ENCODE data around the gene PEX3. TPM values are rescaled to one million over a fixed set of nuclear protein-coding genes. Genes with fewer than 3 reads are reported as not detected.

The PEX3 gene
- total RNA-seq, 4 donors from 2014 or later = 4.1 to 16.6 (median 12.7) TPM

GRCh38 chr6:143517447-143517773 is 66.8 kb downstream of the PEX3 start:
- H3K9me3 ChIP-seq = no peaks in the 10 kb centered on the region
- no peak for DNase-seq
- H3K4me3 ChIP-seq = no peak overlapping the region
- no peaks in the 10 kb centered on the region for H3K4me1 ChIP-seq
- no peak overlapping the region for H3K27ac ChIP-seq
- no peak for TF ChIP-seq CTCF (IDR thresholded peaks at IDR 0.05)
- TF ChIP-seq POLR2A (IDR thresholded peaks at IDR 0.05) = no peak
- no peaks in the 10 kb centered on the region for H3K36me3 ChIP-seq
- no peaks in the 10 kb centered on the region for H3K27me3 ChIP-seq

GRCh38 chr6:143522039-143522600 is 71.5 kb downstream of the PEX3 start:
- TF ChIP-seq CTCF (IDR thresholded peaks at IDR 0.05) = no peak
- TF ChIP-seq POLR2A (IDR thresholded peaks at IDR 0.05) = no peak
- H3K36me3 ChIP-seq = no peaks in the 10 kb centered on the region
- no peaks in the 10 kb centered on the region for H3K9me3 ChIP-seq
- H3K27me3 ChIP-seq = no peaks in the 10 kb centered on the region
- no peak overlapping the region for H3K27ac ChIP-seq
- DNase-seq = no peak
- no peak overlapping the region for H3K4me3 ChIP-seq
- H3K4me1 ChIP-seq = no peaks in the 10 kb centered on the region

GRCh38 chr6:143525356-143525755 is 74.8 kb downstream of the PEX3 start:
- H3K36me3 ChIP-seq = no peaks in the 10 kb centered on the region
- no peak for DNase-seq
- no peaks in the 10 kb centered on the region for H3K4me1 ChIP-seq
- TF ChIP-seq CTCF (IDR thresholded peaks at IDR 0.05) (no peak), POLR2A (IDR thresholded peaks at IDR 0.05) (no peak)
- no peak overlapping the region for H3K4me3 ChIP-seq
- no peaks in the 10 kb centered on the region for H3K9me3 ChIP-seq
- no peaks in the 10 kb centered on the region for H3K27me3 ChIP-seq
- no peak overlapping the region for H3K27ac ChIP-seq

- Histone ChIP-seq H3K4me1 (peaks cover 0 to 12% (median 0%) of the 10 kb centered on the region in 4 donors), H3K4me3 (no peak overlapping the region), H3K27ac (no peak overlapping the region), H3K9me3 (no peaks in the 10 kb centered on the region), H3K27me3 (no peaks in the 10 kb centered on the region), H3K36me3 (no peaks in the 10 kb centered on the region)
- TF ChIP-seq POLR2A (IDR thresholded peaks at IDR 0.05) (no peak), CTCF (IDR thresholded peaks at IDR 0.05) (no peak)
- DNase-seq = no peak
These were observed 77.1 kb downstream of the PEX3 start for GRCh38 chr6:143527677-143528076.

GRCh38 chr6:143528164-143528811 is 77.7 kb downstream of the PEX3 start:
- peaks cover 0 to 13% (median 0%) of the 10 kb centered on the region in 4 donors for H3K4me1 ChIP-seq
- DNase-seq = no peak
- H3K9me3 ChIP-seq = no peaks in the 10 kb centered on the region
- peak overlapping the region in 2 of 4 donors; percentile 14 to 15 for H3K27ac ChIP-seq
- no peak overlapping the region for H3K4me3 ChIP-seq
- no peaks in the 10 kb centered on the region for H3K27me3 ChIP-seq
- no peaks in the 10 kb centered on the region for H3K36me3 ChIP-seq
- TF ChIP-seq CTCF (IDR thresholded peaks at IDR 0.05) (no peak), POLR2A (IDR thresholded peaks at IDR 0.05) (no peak)
